GM21529 (cell line): Measurements from ENCODE around the gene HK1.
"Not testable (repeated sequence)": the region's sequence is repeated elsewhere in the genome, so short reads cannot be mapped to it uniquely, and the experiment has no call there.

ENCODE experiments used
- ATAC-seq: cut with Tn5 transposase; IDR thresholded peaks from one replicate; pipeline ENCODE4 v1.9.1; 2021; ENCODE audit not compliant: unreplicated experiment

The HK1 gene

DNA sequence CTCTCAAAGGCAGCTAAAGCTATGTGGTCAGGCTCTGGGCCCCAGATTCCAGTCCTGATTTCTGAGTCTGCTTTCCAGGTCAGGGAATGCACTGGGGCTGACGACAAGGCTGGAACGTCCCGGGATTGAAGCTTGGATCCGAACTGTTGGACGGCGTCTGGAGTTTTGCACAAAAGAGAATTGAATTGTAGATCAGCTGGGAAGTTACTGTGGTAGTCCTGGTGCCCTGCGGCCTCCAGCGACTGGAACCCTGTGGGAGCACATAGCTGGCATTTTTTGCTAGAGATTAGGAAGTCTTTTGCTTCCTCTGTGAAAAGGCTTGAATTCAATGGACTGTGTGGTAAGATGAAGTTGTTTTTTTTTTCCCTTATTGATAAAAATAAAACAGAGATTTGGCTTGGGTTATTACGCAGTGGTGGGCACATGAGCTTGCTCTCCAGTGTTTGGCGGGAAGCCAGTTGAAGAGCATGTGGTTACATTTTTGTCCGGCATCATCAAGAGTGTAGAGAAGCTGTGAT, at the start of gene HK1:
Gene HK1 (plus strand): TSS at position 51 of the 518 bp plus-strand sequence.
- no peak for ATAC-seq

DNA sequence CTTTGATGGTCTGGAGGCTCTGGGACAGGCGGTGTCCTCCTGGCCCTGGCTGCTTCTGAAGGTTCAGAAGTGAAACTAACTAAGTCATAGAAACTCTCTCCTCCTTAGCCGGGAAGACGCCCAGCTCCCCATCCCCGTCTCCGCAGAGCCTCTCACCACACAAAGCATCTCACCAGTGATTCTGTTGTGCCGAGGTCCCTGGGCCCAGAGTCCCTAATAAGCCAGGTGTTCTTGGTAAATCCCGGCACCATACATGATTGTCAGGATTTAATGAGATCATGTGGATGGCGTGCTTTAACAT, 48.7 kb upstream of the HK1 start:
- ATAC-seq = no peak

DNA sequence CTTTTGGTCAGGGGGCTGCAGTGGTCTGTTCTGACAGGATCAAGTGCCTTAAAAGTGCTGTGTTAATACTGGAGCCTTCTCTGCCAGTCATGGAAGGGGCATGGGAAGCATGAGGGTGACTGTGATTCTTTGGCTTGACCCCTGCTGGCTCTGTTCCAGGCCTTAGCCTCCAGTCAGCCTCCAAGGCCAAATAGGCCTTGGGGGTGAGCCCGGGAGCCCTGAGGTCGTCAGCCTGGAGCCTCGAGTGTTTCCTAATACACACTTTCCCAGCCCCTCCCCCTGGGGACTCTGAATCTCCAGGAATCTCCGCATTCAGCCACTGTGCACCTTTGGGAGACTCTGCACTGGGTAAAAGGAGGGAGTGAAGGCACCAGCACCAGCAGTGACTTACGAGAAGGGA, 48.2 kb upstream of the HK1 start:
- no peak for ATAC-seq

DNA sequence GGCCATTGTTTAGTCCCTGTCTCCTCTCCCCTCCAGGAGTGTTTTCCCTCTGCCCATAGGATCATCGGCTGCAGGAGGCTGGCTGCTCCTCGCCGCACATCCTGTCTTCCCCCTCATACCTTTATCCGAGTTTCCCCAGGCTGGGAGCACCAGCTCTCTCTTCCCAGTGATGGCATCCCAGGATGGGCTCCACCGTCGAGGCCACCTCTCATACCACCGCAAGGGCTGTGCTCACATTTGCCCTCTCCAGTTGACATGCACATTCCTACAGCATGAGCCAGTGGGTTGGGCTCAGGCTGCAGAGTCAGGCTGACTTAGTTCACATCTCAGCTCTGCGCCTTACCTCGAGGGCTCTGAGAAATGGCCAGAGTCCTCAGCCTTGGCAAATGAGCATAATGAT, 46.0 kb upstream of the HK1 start:
- no peak for ATAC-seq

DNA sequence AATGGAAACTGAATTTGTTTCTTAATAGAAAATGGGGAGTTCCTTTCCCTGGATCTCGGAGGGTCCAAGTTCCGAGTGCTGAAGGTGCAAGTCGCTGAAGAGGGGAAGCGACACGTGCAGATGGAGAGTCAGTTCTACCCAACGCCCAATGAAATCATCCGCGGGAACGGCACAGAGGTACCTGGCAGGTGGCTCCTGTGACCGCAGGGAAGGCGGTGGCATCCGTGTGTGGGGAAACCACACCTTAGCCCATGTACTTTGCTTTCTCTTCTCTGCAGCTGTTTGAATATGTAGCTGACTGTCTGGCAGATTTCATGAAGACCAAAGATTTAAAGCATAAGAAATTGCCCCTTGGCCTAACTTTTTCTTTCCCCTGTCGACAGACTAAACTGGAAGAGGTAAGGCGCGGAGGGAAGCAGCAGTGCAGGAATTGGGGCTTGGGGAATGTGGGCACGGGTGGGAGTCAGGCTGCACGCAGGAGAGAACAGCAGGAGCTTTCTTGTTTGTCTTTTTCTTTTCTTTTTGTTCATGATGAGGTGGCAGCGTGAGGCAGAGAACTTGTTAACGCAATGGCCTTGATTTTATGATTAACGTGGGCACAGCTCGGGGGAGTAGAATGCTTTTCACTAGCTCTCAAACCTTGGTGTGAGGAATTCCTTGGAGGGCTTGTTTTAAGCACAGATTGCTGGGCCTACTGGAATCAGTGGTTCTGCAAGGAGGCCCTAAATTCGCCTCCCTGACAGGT, 45.4 kb upstream of the HK1 start:
- ATAC-seq = no peak

DNA sequence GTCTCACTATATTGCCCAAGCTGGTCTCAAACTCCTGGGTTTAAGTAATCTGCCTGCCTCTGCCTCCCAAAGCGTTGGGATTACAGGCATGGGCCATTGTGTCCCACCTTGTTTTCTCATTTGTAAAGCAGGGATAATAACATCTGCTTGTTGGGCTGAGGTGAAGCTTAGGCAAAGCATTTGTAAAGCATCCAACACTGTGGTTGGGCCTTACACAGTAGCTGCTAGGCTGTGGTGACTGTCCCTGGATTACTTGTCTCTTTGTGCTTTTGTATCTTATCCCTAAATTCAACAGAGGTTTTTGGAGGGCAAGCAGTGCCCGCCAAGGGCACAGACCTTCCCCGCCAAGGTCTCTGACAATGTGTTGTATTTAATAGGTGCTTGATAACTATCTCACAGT, 43.8 kb upstream of the HK1 start:
- ATAC-seq = no peak

DNA sequence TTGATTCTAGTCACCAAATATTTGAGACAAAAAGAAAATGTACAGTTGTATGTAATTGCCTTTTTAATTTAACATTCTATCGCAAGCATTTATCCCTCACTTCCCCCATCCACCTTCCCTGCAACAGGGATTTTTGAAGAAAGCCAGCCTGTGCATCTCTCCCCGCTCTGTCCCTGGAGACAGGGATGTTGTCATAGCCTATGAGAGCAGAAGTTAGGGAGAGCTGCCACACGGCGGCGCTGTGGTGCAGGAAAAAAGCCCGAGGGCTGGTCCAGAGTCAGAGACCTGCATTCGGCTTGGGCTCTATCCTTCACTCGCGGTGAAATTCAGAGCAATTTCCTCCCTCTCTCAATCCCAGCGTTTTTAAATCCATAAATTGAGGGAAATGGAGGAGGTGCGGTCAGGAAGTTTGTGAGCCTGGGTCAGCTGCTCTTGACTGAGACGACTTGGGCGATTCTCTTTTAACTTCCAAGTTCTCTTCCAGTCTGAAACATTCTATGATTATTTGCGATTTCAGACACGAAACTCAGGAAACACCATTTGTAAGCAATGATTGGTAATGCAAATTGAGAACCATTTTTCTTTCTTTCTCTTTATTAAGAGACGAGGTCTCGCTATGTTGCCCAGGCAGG, 40.7 kb upstream of the HK1 start:
- ATAC-seq = peak; percentile 98

DNA sequence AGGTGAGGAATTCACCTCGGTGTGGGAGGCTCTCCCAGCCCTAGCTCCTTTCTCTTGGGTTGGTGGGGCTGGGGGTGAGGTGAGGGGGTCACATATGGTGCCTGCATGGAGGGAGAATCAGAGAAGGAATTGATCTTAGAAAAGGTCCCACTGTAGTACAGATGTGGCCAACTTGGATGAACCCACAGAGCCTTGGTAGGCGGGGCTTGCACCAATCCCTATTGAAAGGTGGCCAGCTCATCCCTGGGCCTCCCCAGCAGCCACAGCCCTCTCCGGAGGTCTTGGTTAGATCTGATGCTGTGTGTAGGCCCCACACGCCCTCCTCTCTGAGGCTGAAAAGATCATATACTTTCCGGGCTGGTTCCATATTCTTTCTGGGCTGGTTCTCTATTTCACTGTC, 39.2 kb upstream of the HK1 start:
- ATAC-seq = no peak

DNA sequence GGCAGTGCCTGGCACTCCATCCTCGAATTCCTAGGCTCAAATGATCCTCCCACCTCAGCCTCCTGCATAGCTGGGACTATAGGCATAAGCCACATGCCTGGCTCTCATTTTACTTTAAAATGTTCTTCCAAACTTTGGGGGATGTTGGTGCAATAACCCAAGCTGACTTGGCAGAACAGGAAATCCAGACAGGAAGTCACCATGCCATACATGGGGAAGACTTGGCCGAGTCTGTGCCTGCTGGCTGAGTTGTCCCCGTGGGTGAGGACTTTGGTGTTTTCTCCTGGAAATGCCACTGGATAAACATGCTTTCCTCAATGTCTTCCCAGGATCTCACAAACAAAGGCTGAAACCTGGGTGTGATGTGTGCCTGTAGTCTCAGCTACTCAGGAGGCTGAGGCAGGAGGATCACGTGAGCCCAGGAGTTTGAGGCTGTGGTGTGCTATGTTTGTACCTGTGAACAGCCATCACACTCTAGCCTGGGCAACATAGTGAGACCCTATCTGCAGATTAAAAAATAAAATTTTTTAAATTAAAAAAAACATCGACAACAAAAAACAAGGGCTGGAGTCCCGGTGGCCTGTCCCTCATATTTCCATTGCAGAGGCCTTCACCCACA, 38.4 kb upstream of the HK1 start:
- ATAC-seq = no peak

DNA sequence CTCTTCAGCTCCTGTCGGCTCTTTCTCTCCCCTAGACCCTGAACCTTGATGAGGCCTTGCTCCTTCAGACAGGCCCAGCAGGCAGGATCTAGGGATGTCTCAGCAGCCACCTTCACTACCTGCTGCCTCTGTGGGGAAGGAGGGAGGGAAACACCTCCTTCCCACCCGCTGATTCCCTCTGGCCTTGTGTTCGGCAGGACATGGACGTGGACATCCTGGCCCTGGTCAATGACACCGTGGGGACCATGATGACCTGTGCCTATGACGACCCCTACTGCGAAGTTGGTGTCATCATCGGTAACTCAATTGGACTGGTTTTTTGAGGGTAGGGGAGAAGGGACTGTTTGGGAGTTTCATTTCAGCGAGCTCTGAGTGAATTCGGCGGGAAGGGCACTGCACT, 37.8 kb upstream of the HK1 start:
- ATAC-seq = no peak

DNA sequence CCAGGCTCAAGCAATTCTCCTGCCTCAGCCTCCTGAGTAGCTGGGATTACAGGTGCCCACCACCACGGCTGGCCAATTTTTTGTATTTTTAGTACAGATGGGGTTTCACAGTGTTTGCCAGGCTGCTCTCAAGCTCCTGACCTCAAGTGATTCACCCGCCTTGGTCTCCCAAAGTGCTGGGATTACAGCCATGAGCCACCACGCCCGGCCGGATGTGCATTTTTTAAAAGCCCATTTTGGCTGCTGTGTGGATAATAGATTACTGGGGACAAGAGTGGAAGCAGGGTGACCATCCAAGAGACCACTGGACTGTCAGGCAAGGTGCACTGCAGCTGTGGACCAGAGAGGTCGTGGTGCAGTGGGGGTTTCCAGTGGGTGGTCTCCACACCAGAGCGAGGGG, 36.7 kb upstream of the HK1 start:
- no peak for ATAC-seq

DNA sequence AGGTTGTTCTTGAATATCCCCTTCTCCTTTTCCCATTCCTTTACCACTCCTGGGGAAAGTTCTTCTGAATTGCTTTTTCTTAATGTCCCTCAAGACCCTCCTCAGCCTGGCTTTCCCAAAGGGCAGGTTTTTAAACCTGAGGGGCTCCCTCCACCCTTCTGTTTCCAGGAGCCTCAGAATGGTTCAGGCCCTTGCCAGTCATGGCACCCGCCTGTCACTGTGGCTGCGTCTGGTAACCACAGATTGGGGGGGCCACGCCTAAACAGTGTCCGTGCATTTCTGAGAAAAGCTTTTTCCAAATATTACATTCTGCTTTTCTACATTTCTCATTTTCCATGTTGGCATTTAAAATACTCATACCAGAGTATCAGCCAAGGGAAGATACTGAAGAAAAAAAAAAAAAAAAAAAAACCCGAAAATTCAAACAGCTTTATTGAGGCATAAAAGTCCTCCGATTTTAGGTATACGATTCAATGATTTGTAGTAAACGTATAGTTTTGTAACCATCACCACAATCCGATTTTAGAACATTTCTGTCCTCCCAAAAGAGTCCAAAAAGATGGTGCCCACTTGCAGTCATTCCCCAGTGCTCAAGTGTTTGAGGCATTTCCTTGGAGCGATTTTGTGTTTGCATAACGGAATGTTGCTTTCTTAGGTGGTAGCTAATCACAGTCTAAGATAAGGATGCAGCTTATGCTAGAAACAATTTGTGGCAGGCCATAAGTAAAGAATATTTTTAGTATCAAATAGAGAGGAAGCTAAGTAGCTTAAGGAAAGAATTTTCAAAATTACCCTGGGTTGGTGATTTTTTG, 36.0 kb upstream of the HK1 start:
- no peak for ATAC-seq

DNA sequence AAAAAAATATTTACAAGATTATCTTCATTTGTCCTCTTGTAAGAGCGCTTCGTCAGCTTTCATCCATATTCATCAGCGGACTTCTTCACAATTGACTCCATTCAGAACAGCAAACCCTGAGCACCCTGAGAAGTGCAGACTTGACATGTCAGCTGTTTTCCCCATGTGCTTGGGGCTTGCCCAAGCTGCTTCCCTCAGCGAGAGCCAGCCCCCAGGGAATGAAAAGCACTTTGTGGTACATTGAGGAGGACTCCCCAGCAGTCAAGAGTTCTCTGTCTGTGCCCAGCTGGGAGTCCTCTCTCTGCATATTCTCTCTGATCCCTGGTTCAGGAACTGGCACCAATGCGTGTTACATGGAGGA, 35.5 kb upstream of the HK1 start:
- ATAC-seq = no peak

DNA sequence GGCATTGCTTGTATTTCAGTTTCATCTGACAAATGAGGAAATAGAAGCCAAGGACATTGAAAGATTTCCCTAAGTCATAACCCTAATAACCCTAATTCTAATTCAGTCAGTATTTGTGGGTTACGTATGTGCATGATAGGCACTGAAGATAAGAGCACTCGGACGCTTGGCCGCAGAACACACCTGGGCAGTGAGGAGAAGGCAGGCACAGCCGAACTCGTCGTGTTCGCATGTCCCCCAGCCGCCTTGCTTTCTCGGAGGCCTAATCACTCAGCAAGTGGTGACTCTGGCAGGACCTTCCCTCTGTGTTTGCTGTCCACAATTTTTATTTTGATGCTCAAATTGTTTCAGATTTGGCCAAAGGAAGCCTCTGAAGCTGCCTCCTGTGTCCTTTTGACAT, 34.5 kb upstream of the HK1 start:
- no peak for ATAC-seq

DNA sequence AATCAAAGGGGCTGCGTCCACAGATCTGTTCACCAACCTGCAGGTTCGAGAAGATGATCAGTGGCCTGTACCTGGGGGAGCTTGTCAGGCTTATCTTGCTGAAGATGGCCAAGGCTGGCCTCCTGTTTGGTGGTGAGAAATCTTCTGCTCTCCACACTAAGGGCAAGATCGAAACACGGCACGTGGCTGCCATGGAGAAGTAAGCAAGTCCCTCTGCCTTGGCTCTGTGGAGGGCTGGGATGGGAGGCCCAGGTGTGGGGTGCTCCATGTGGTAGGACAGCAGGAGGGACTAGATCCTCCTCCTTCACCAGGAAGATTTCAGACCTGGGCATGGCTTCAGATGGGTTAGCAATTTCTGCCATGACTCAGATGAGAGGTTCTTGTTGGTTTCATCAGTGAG, 32.3 kb upstream of the HK1 start:
- ATAC-seq = no peak

DNA sequence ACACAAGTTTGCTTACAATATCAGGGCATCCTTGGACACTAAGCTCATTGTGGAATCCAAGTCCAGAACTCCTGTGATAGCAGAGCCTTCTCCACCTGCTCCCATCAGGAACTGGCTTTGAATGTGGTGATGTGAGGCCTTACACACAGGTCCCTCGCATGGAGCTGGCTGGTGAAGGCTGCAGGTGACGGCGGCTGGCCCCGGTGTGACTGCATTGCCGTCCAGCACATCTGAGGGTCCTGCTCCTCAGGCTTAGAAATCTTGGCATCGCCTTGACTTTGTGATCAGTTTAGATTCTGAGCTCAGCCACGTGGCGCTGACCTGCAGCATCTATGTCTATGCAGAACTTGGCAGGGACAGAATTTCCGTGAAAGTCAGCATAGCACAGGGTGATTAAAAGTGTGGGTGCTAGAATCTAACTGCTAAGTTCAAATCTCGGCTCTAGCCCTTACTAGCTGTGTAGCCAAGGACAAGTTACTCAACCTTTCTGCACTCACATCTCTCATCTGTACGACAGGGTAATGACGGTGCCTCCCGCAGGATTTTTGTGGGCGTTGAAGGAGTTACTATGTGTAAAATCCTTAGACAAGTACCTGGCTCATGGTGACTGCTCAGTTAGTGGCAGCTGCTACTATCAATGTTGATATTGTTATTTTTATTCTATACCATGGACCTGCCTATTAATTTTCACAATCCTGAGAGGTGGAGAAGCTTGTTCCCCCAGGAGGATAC, 31.5 kb upstream of the HK1 start:
- no peak for ATAC-seq

DNA sequence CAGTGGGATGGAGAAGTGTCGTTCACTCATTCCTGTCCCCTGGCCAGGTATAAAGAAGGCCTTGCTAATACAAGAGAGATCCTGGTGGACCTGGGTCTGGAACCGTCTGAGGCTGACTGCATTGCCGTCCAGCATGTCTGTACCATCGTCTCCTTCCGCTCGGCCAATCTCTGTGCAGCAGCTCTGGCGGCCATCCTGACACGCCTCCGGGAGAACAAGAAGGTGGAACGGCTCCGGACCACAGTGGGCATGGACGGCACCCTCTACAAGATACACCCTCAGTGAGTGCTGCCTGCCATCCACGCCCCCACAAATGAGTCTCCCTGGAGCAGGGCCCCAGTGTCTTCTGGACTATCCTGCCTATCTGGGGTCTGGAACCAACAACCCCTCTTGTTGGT, 31.0 kb upstream of the HK1 start:
- no peak for ATAC-seq

DNA sequence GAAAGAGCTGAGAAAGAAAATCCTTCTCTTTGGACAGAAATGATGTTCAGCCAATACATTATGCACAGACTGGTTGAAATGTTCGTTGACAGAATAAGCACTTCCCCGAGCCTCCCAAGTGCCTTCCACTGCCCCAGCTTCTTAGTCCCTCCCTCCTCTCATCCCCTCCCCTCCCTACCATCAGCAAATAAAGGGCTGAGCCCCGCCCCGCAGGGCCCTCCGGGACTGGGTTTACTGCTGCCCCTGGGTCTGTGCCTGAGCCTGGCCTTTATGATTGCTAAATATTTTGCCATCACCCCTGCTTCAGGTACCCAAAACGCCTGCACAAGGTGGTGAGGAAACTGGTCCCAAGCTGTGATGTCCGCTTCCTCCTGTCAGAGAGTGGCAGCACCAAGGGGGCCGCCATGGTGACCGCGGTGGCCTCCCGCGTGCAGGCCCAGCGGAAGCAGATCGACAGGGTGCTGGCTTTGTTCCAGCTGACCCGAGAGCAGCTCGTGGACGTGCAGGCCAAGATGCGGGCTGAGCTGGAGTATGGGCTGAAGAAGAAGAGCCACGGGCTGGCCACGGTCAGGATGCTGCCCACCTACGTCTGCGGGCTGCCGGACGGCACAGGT, 30.1 kb upstream of the HK1 start:
- no peak for ATAC-seq

DNA sequence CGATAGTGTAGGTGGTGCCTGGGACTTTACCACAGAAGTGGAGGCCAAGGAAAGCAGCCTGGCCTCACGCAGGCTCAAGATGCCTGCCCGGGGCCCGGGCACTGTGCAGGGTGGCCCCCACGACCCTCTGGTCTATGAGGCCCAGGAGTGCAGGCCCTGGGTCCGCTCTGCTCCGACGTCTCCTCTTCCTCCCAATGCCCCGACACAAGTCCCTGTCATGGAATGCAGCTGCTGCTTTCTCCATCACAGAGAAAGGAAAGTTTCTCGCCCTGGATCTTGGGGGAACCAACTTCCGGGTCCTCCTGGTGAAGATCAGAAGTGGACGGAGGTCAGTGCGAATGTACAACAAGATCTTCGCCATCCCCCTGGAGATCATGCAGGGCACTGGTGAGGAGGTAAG, 28.3 kb upstream of the HK1 start:
- ATAC-seq = no peak

DNA sequence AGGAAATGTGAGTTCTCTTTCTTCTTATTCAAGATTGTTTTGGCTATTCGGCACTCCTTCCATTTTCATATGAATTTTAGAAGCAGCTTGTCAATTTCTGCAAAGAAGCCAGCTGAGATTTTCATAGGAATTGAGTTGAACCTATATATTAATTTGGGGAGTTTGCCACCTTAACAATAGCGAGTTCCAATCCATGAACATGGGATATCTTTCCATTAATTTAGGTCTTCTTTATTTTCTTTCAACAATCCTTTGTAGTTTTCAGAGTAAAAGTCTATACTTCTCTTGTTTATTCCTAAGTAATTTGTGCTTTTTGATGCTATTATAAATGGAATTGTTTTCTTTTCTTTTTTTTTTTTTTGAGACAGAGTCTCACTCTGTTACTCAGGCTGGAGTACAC, 26.9 kb upstream of the HK1 start:
- ATAC-seq = not testable (repeated sequence)

DNA sequence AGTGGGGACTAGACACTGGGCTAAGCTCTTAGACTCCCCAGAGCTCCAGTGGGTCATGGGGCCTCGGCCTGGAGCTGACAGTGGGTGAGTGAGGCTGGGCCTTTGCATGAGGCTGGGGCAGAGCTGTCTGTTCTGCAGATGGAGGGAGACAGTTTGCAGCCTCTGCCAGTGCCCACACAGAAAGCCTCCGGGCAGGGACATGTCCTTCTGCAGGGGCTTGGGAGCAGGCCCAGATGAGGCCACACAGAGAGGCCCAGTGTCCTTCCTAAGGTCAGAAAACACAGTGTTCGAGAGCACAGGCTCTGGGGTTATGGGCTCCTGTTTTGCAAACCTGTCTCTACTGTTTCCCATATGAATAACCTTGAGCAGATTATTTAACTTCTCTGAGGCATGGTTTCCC, 25.1 kb upstream of the HK1 start:
- no peak for ATAC-seq
